CD4-positive, alpha-beta T cell treated with Interleukin-4 for 1 hour (primary cell): ENCODE results near the gene GNPTAB.

Source experiments
- DNase-seq, 2 donors: peaks; one replicate each; pipeline ENCODE4 v3.0.0-alpha.2; 2020 to 2022

The GNPTAB gene

GRCh38 chr12:101802486-101802885, 28.3 kb downstream of the GNPTAB start:
- DNase-seq: no peak

- DNase-seq: no peak
Measured at GRCh38 chr12:101799774-101800173, 31.0 kb downstream of the GNPTAB start.

- no peak for DNase-seq
Measured at GRCh38 chr12:101795786-101796185, 35.0 kb downstream of the GNPTAB start.

- peak in 1 of 2 donors; percentile 11 for DNase-seq
Measured at GRCh38 chr12:101795013-101795412, 35.7 kb downstream of the GNPTAB start.

- DNase-seq: no peak
Measured at GRCh38 chr12:101794574-101794973, 36.2 kb downstream of the GNPTAB start.

GRCh38 chr12:101793401-101793800, 37.4 kb downstream of the GNPTAB start:
- DNase-seq: peak in 1 of 2 donors; percentile 10

GRCh38 chr12:101792046-101792931, 38.5 kb downstream of the GNPTAB start:
- no peak for DNase-seq

GRCh38 chr12:101789171-101789570, 41.6 kb downstream of the GNPTAB start:
- DNase-seq: no peak

- DNase-seq: no peak
Measured at GRCh38 chr12:101785671-101786070, 45.1 kb downstream of the GNPTAB start.

- DNase-seq: no peak
Measured at GRCh38 chr12:101784376-101784775, 46.4 kb downstream of the GNPTAB start.

GRCh38 chr12:101783838-101784237, 46.9 kb downstream of the GNPTAB start:
- DNase-seq: no peak

GRCh38 chr12:101783150-101783549, 47.6 kb downstream of the GNPTAB start:
- no peak for DNase-seq

GRCh38 chr12:101782273-101782731, 48.5 kb downstream of the GNPTAB start:
- no peak for DNase-seq

- no peak for DNase-seq
Measured at GRCh38 chr12:101781834-101782233, 48.9 kb downstream of the GNPTAB start.

GRCh38 chr12:101780599-101780998, 50.2 kb downstream of the GNPTAB start:
- no peak for DNase-seq

- no peak for DNase-seq
Measured at GRCh38 chr12:101779626-101780025, 51.1 kb downstream of the GNPTAB start.

GRCh38 chr12:101779200-101779599, 51.6 kb downstream of the GNPTAB start:
- DNase-seq: no peak

- no peak for DNase-seq
Measured at GRCh38 chr12:101777978-101778377, 52.8 kb downstream of the GNPTAB start.

- no peak for DNase-seq
Measured at GRCh38 chr12:101777485-101777884, 53.3 kb downstream of the GNPTAB start.

GRCh38 chr12:101775816-101776215, 54.9 kb downstream of the GNPTAB start:
- DNase-seq: no peak

GRCh38 chr12:101773650-101774162, 57.1 kb downstream of the GNPTAB start:
- peak; percentile 77 to 79 for DNase-seq

- DNase-seq: no peak
Measured at GRCh38 chr12:101772012-101772775, 58.6 kb downstream of the GNPTAB start.

- no peak for DNase-seq
Measured at GRCh38 chr12:101769865-101770264, 60.9 kb downstream of the GNPTAB start.

- DNase-seq: no peak
Measured at GRCh38 chr12:101768781-101769180, 62.0 kb downstream of the GNPTAB start.
